Mesendoderm (in vitro differentiated cells): ENCODE data around the gene DNAH10.

Experiments
- DNase-seq: peaks from one replicate; pipeline ENCODE4 v3.0.0; 2013
- H2AK5ac ChIP-seq: 2 replicates; pipeline ENCODE4 v1.6.1; 2013; ENCODE audit warnings: low read length, inconsistent platforms
- H2BK120ac ChIP-seq: 2 replicates; pipeline ENCODE4 v1.6.1; 2013; ENCODE audit warnings: low read depth, mild to moderate bottlenecking, low read length, moderate library complexity, mixed read lengths
- H2BK15ac ChIP-seq: replicated peaks from 2 replicates; pipeline ENCODE4 v1.6.1; 2013; ENCODE audit warnings: low read depth, mild to moderate bottlenecking, moderate library complexity
- H2BK5ac ChIP-seq: 2 replicates; pipeline ENCODE4 v1.6.1; 2013; ENCODE audit warnings: low read length, inconsistent platforms
- H3K18ac ChIP-seq: 2 replicates; pipeline ENCODE4 v1.6.1; 2013; ENCODE audit warnings: mild to moderate bottlenecking, low read length, mixed read lengths
- H3K23ac ChIP-seq: one replicate; pipeline ENCODE4 v1.6.1; 2013; ENCODE audit warnings: low read length
- H3K27ac ChIP-seq: 2 replicates; pipeline ENCODE4 v1.5.1; 2013; ENCODE audit warnings: low read depth, mild to moderate bottlenecking, inconsistent platforms, low read length, moderate library complexity
- H3K27me3 ChIP-seq: 2 replicates; pipeline ENCODE4 v1.6.1; 2013; ENCODE audit warnings: low read length, control low read depth, mild to moderate bottlenecking, inconsistent platforms; ENCODE audit not compliant: insufficient read depth, poor library complexity
- H3K36me3 ChIP-seq: 2 replicates; pipeline ENCODE4 v1.6.1; 2013; ENCODE audit warnings: low read length, inconsistent platforms; ENCODE audit not compliant: control insufficient read depth, insufficient read depth
- H3K4ac ChIP-seq: one replicate; pipeline ENCODE4 v1.6.1; 2013; ENCODE audit warnings: low read depth, mild to moderate bottlenecking, low read length, moderate library complexity
- H3K4me1 ChIP-seq: 2 replicates; pipeline ENCODE4 v1.6.1; 2013; ENCODE audit warnings: low read depth, low read length, inconsistent platforms; ENCODE audit not compliant: control insufficient read depth
- H3K4me2 ChIP-seq: 2 replicates; pipeline ENCODE4 v1.6.1; 2013; ENCODE audit warnings: low read length
- H3K4me3 ChIP-seq: 2 replicates; pipeline ENCODE4 v1.5.1; 2013; ENCODE audit warnings: mild to moderate bottlenecking, low read length
- H3K56ac ChIP-seq: one replicate; pipeline ENCODE4 v1.6.1; 2013; ENCODE audit warnings: low read length
- H3K79me1 ChIP-seq: 2 replicates; pipeline ENCODE4 v1.6.1; 2013; ENCODE audit warnings: low read length, inconsistent platforms
- H3K79me2 ChIP-seq: 2 replicates; pipeline ENCODE4 v1.6.1; 2013; ENCODE audit warnings: mild to moderate bottlenecking, low read length; ENCODE audit not compliant: control insufficient read depth, insufficient read depth
- H3K9ac ChIP-seq: 2 replicates; pipeline ENCODE4 v1.6.1; 2013; ENCODE audit warnings: low read length, inconsistent platforms
- H4K5ac ChIP-seq: one replicate; pipeline ENCODE4 v1.6.1; 2013; ENCODE audit warnings: low read length
- H4K8ac ChIP-seq: one replicate; pipeline ENCODE4 v1.6.1; 2013; ENCODE audit warnings: low read depth, mild to moderate bottlenecking, control low read depth, low read length, moderate library complexity
- WGBS: extraction: QIAGEN DNeasy Blood & Tissue Kit; methylation state at CpG from one replicate; pipeline ENCODE4 v1.1.7; 2013; ENCODE audit warnings: low lambda C conversion rate, missing lambda C conversion rate; ENCODE audit not compliant: insufficient coverage; ENCODE audit errors: extremely low coverage; 5-methylcytosine and 5-hydroxymethylcytosine counted together

DNAH10 gene

DNA sequence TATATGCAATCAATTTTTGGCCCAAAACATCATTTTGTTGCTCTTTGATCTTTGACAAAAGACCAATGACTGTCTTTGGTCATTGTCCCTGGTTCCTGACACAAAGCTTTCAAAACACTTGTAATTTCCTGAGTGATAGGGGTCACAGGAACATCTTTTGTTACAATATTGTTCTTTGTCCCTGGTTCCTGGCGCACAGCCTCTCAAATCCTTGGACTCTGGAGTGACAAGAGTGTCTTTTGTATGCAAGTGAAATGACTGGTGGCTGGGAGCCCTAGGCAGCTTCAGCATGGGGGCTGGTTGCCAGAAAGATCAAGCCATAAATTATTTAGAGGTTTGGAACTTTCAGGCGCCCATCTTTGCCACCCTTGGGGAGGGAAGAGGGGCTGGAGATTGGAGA lies 53.9 kb downstream of the DNAH10 start:
- no peak overlapping the region for H3K4ac ChIP-seq
- H2AK5ac ChIP-seq = no peak overlapping the region
- no peaks in the 10 kb centered on the region for H3K36me3 ChIP-seq
- DNase-seq = no peak
- H2BK5ac ChIP-seq = no peak overlapping the region
- no peaks in the 10 kb centered on the region for H3K4me1 ChIP-seq
- H3K9ac ChIP-seq = no peak overlapping the region
- no peak overlapping the region for H3K27ac ChIP-seq
- no peak overlapping the region for H3K18ac ChIP-seq
- H3K79me2 ChIP-seq = no peaks in the 10 kb centered on the region
- H3K27me3 ChIP-seq = no peaks in the 10 kb centered on the region
- no peak overlapping the region for H3K4me2 ChIP-seq
- no CpG with 5 or more reads among the region's 2 CpGs for WGBS
- no peak overlapping the region for H4K8ac ChIP-seq
- no peak overlapping the region for H2BK15ac ChIP-seq
- H3K56ac ChIP-seq = no peak overlapping the region
- H3K4me3 ChIP-seq = no peak overlapping the region
- no peaks in the 10 kb centered on the region for H3K79me1 ChIP-seq
- H3K23ac ChIP-seq = no peak overlapping the region
- no peak overlapping the region for H2BK120ac ChIP-seq
- no peak overlapping the region for H4K5ac ChIP-seq

DNA sequence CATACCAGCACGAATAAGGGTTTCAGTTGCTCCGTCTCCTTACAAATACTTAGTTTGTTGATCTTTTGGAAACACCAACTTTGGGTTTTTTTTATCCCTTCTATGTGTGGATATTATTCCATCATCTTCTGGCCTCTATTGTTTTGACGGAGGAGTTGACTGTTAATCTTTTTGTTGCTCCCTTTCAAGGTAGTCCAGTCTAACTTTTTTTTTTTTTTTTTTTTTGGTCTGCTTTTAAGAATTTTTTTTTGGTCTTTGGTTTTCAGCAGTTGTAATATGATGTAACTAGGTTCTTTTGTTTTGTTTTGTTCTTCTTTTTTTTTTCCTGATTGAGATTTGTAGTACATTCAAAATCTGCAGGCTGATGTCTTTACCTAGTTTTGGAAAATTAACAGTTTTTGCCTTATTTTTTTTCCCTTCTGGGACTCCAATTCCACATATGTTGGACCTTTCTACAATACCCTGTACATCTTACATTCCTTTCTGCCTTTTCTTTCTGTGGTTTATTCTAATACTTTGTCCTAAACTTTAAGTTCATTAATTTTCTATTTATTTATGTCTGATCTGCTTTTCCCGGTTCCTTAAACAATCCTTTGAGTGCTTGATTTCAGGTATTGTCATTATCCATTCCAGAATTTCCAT lies 54.9 kb downstream of the DNAH10 start:
- Histone ChIP-seq H2AK5ac (no peak overlapping the region), H3K27me3 (no peaks in the 10 kb centered on the region), H2BK120ac (no peak overlapping the region), H3K4me3 (no peak overlapping the region), H3K4me2 (no peak overlapping the region), H3K79me2 (no peaks in the 10 kb centered on the region), H2BK5ac (no peak overlapping the region), H3K4ac (no peak overlapping the region), H3K56ac (no peak overlapping the region), H3K79me1 (no peaks in the 10 kb centered on the region), H3K27ac (no peak overlapping the region), H3K4me1 (no peaks in the 10 kb centered on the region), H2BK15ac (no peak overlapping the region), H3K36me3 (no peaks in the 10 kb centered on the region), H4K8ac (no peak overlapping the region), H3K23ac (no peak overlapping the region), H3K9ac (no peak overlapping the region), H4K5ac (no peak overlapping the region), H3K18ac (no peak overlapping the region)
- DNase-seq = no peak
- WGBS = no CpG with 5 or more reads among the region's 4 CpGs

DNA sequence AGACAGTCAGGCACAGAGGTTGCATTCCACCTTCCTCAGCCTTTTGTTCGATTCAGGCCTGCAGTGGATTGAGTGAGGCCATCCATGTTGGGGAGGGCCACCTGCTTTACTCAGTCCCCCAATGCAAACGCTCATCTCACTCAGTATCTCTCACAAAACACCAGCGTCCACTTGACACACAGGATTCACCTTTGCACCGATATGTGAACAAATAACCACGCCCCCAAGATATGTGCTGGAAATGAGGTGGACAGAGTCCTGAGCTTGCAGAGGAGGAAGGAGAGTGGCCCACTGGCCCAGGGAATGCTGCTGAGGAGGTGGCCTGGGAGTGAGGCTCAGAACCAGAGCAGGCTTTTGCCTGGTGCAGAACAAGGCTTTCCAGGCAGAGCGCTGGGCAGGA lies 60.7 kb downstream of the DNAH10 start:
- no peak overlapping the region for H3K4me3 ChIP-seq
- H3K27me3 ChIP-seq = no peaks in the 10 kb centered on the region
- no peak overlapping the region for H3K56ac ChIP-seq
- WGBS = no CpG with 5 or more reads among the region's 6 CpGs
- no peaks in the 10 kb centered on the region for H3K79me2 ChIP-seq
- H3K4ac ChIP-seq = no peak overlapping the region
- H2AK5ac ChIP-seq = no peak overlapping the region
- no peak for DNase-seq
- H3K4me1 ChIP-seq = no peaks in the 10 kb centered on the region
- no peaks in the 10 kb centered on the region for H3K79me1 ChIP-seq
- no peak overlapping the region for H4K5ac ChIP-seq
- H2BK120ac ChIP-seq = no peak overlapping the region
- H4K8ac ChIP-seq = no peak overlapping the region
- H3K36me3 ChIP-seq = no peaks in the 10 kb centered on the region
- H3K23ac ChIP-seq = no peak overlapping the region
- no peak overlapping the region for H2BK5ac ChIP-seq
- H3K18ac ChIP-seq = no peak overlapping the region
- no peak overlapping the region for H3K9ac ChIP-seq
- no peak overlapping the region for H2BK15ac ChIP-seq
- no peak overlapping the region for H3K4me2 ChIP-seq
- no peak overlapping the region for H3K27ac ChIP-seq

DNA sequence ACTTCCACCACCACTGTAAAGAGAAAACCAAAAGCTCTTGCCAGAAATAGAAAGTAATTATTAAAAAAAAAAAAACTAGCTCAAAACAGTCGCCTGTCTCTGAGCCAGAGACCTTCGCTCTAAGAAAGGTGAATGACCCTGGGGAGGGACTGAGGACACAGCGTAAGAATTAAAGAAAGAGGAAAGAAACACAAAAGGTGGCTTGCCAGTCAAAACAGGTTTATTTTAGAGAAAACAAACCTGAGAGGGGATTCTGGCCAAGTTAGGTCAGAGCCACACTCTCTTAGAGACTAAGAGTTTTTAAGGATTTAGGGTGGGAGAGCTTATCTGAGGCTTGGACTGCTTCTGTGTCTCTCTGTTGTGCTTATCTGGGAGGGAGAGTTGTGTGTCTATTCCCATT lies 66.0 kb downstream of the DNAH10 start:
- H3K79me2 ChIP-seq = no peaks in the 10 kb centered on the region
- no peak overlapping the region for H3K9ac ChIP-seq
- H3K36me3 ChIP-seq = no peaks in the 10 kb centered on the region
- no peak overlapping the region for H3K4me2 ChIP-seq
- H3K79me1 ChIP-seq = no peaks in the 10 kb centered on the region
- no peak overlapping the region for H4K5ac ChIP-seq
- H2BK15ac ChIP-seq = no peak overlapping the region
- H3K4ac ChIP-seq = no peak overlapping the region
- no peak overlapping the region for H4K8ac ChIP-seq
- H3K56ac ChIP-seq = no peak overlapping the region
- no peak overlapping the region for H2AK5ac ChIP-seq
- WGBS = no CpG with 5 or more reads among the region's 3 CpGs
- H3K4me3 ChIP-seq = no peak overlapping the region
- no peak overlapping the region for H3K23ac ChIP-seq
- no peak overlapping the region for H2BK120ac ChIP-seq
- no peaks in the 10 kb centered on the region for H3K27me3 ChIP-seq
- H3K18ac ChIP-seq = no peak overlapping the region
- no peak overlapping the region for H2BK5ac ChIP-seq
- DNase-seq = no peak
- no peaks in the 10 kb centered on the region for H3K4me1 ChIP-seq
- H3K27ac ChIP-seq = no peak overlapping the region

DNA sequence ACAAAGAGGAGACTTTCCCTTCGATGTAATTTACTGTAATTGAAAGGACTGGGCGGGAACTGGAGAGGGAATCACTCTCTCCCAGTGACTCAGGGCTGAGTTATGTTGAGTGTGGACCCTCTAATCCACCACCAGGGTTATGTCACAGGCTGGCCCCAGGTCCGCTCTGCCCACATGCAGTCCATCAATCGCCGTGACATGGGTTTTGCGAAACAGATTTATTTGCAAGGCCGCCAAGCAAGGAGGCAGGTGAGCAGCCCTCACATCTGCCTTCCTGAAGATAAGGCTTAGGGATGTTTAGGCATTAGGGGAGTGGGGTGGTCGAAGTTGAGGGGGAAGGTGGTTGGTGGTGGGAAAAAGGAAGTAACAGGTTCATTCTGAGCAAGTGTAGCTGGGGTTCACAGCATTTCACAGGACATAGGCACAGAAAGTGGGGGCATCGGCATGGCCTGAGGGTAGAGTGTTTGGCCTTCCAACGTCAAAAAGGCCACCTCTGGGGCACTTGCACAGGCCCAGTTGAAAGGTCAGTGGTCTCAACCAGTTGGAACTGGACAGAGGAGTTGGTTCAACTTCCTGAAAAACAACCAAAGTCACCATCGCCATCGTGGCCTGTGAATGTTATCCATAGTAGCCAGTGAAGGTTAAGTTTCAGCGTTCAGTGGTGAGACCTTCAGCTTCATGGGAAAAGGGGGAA lies 66.9 kb downstream of the DNAH10 start:
- H2BK5ac ChIP-seq = no peak overlapping the region
- no peak for DNase-seq
- no peak overlapping the region for H4K5ac ChIP-seq
- no peak overlapping the region for H4K8ac ChIP-seq
- H3K9ac ChIP-seq = no peak overlapping the region
- no peak overlapping the region for H2BK120ac ChIP-seq
- no peak overlapping the region for H3K23ac ChIP-seq
- H3K36me3 ChIP-seq = no peaks in the 10 kb centered on the region
- H3K79me2 ChIP-seq = no peaks in the 10 kb centered on the region
- no peak overlapping the region for H2BK15ac ChIP-seq
- no peak overlapping the region for H3K18ac ChIP-seq
- H3K4me3 ChIP-seq = no peak overlapping the region
- H3K4ac ChIP-seq = no peak overlapping the region
- H3K4me1 ChIP-seq = no peaks in the 10 kb centered on the region
- H3K79me1 ChIP-seq = no peaks in the 10 kb centered on the region
- H3K4me2 ChIP-seq = no peak overlapping the region
- WGBS = 100% methylated on average over 1 of the region's 13 CpGs
- no peaks in the 10 kb centered on the region for H3K27me3 ChIP-seq
- no peak overlapping the region for H3K56ac ChIP-seq
- no peak overlapping the region for H3K27ac ChIP-seq
- no peak overlapping the region for H2AK5ac ChIP-seq

DNA sequence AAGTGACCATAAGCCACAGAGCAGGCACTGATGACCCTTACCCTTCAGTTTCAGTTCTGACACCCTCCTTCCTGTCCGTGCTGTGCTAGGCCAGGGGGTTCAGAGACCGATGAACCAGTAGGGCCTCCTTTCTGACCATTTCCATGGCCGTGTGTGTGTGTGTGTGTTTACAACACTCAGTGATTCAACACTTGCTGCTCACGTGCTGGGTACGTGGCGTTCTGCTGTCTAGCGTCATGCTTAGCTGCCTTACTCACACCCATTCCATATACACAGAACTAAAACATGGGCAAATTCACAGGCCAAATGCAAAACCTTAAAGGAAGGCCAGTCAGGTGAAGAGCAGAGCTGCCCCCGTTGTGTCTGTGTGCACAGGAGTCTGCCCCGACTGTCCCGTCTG lies 67.5 kb downstream of the DNAH10 start:
- Histone ChIP-seq H3K27me3 (no peaks in the 10 kb centered on the region), H2AK5ac (no peak overlapping the region), H3K79me1 (no peaks in the 10 kb centered on the region), H3K4me2 (no peak overlapping the region), H3K27ac (no peak overlapping the region), H2BK5ac (no peak overlapping the region), H2BK15ac (no peak overlapping the region), H3K56ac (no peak overlapping the region), H2BK120ac (no peak overlapping the region), H3K18ac (no peak overlapping the region), H4K8ac (no peak overlapping the region), H4K5ac (no peak overlapping the region), H3K9ac (no peak overlapping the region), H3K36me3 (no peaks in the 10 kb centered on the region), H3K4me1 (no peaks in the 10 kb centered on the region), H3K4ac (no peak overlapping the region), H3K4me3 (no peak overlapping the region), H3K23ac (no peak overlapping the region), H3K79me2 (no peaks in the 10 kb centered on the region)
- no peak for DNase-seq
- WGBS = no CpG with 5 or more reads among the region's 10 CpGs
